GM10266 (cell line): ENCODE data around the gene RPA4.

Experiments
- DNase-seq: peaks from one replicate; pipeline ENCODE4 v3.0.0; 2012; ENCODE audit errors: extremely low spot score
- CTCF ChIP-seq: IDR thresholded peaks from 2 replicates; pipeline ENCODE4 v1.5.1; 2012; ENCODE audit warnings: mild to moderate bottlenecking, low read depth; ENCODE audit not compliant: control insufficient read depth, insufficient read depth; ENCODE audit errors: missing control alignments

The RPA4 gene

GRCh38 chrX:96909291-96909690 is 25.6 kb downstream of the RPA4 start:
- TF ChIP-seq CTCF: no peak
- no peak for DNase-seq

GRCh38 chrX:96918864-96919263 is 35.2 kb downstream of the RPA4 start:
- no peak for DNase-seq
- no peak for TF ChIP-seq CTCF

- TF ChIP-seq CTCF: no peak
- no peak for DNase-seq
Measured at GRCh38 chrX:96919672-96920071, 36.0 kb downstream of the RPA4 start.

GRCh38 chrX:96924581-96924980 is 40.9 kb downstream of the RPA4 start:
- TF ChIP-seq CTCF: no peak
- no peak for DNase-seq

GRCh38 chrX:96929036-96929435 is 45.3 kb downstream of the RPA4 start:
- TF ChIP-seq CTCF: no peak
- DNase-seq: no peak
